ENCODE data around the gene HIPK2. TPM values are rescaled to one million over a fixed set of nuclear protein-coding genes. Genes with fewer than 3 reads are reported as not detected.

HIPK2 gene
- total RNA-seq, 2 donors from 2014 or later = 95.1 to 125 TPM

DNA sequence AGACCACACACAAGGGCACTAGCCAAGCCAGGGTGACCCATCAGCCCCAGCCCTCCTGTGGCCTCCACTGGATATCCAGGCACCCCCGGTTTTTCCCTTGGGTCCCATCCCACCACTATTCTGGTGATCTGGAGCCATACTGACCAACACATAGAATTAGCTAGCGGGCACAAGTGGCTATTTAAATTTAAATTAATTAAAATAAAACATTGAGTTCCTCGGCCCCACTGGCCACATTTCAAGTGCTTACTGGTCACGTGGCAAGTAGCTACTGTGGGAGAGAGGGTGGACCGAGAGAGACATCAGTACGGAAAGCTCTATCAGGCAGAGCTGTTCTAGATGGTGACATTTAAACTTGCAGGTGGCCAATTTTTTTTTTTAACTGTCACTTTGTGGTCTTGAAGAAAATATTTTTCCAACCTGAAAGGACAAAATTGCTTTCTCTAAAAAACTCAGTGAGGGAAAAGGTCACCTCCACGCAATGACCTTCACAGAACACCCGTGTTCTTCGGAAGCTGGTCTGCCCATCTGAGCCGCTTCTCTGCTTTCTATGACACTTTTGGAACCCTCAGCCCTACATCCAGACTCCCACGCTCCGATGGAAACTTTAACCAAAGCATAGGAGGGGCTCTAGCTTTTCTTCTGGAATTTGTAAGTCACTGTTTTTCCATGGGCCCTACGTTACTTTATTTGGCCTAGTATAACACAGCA, 30.0 kb downstream of the HIPK2 start:
- 95% methylated on average over 12 to 13 of the region's 13 CpGs for WGBS, 2 experiments (ENCODE audit: insufficient coverage in 1 of 2, insufficient read length in 1 of 2)
- Histone ChIP-seq H3K27me3 (ENCODE audit: control insufficient read depth, insufficient read depth, low read length, poor library complexity, severe bottlenecking) (no peaks in the 10 kb centered on the region), H3K4me1 (ENCODE audit: control insufficient read depth, insufficient read depth, low read length) (peaks cover 17% of the 10 kb centered on the region), H3K27ac (ENCODE audit: low read depth, low read length) (no peak overlapping the region), H3K36me3 (ENCODE audit: control insufficient read depth, insufficient read depth, low read length) (peaks cover 23% of the 10 kb centered on the region), H3K9ac (ENCODE audit: extremely low read depth, low read length, poor library complexity, severe bottlenecking) (no peak overlapping the region), H3K9me3 (ENCODE audit: control insufficient read depth, low read length) (no peaks in the 10 kb centered on the region), H3K4me3 (ENCODE audit: low read length) (no peak overlapping the region)
- Mint-ChIP-seq H3K4me1 (peaks cover 32% of the 10 kb centered on the region), H3K4me3 (no peak overlapping the region), H3K9me3 (no peaks in the 10 kb centered on the region), H3K27ac (no peak overlapping the region), H3K36me3 (ENCODE audit: low read depth) (peaks cover 4% of the 10 kb centered on the region), H3K27me3 (ENCODE audit: insufficient read depth) (no peaks in the 10 kb centered on the region)
- TF ChIP-seq, protein P1, sequence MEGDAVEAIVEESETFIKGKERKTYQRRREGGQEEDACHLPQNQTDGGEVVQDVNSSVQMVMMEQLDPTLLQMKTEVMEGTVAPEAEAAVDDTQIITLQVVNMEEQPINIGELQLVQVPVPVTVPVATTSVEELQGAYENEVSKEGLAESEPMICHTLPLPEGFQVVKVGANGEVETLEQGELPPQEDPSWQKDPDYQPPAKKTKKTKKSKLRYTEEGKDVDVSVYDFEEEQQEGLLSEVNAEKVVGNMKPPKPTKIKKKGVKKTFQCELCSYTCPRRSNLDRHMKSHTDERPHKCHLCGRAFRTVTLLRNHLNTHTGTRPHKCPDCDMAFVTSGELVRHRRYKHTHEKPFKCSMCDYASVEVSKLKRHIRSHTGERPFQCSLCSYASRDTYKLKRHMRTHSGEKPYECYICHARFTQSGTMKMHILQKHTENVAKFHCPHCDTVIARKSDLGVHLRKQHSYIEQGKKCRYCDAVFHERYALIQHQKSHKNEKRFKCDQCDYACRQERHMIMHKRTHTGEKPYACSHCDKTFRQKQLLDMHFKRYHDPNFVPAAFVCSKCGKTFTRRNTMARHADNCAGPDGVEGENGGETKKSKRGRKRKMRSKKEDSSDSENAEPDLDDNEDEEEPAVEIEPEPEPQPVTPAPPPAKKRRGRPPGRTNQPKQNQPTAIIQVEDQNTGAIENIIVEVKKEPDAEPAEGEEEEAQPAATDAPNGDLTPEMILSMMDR (conservative IDR thresholded peaks at IDR 0.05) = no peak
- peak; percentile 33 for DNase-seq

DNA sequence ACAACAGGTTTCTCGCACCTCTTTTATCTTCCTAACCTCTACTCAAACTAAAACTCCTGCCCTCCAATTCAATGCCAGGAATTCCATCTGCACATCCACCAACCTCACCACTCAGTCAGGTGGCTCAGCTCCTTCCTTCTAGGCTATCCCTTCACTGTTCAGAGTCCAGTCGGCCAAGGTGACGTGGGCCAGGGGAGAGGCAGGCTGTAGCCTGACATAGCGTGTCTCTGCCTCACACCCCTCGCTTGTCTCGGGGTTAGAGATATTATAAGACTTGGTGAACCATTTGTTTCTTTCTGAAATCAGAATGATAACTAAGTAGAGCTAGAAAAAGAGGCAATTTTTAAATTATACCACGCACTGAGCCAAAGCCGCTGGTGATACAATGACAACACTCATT, 31.1 kb downstream of the HIPK2 start:
- no peaks in the 10 kb centered on the region for H3K27me3 Mint-ChIP-seq (ENCODE audit: insufficient read depth)
- H3K9me3 ChIP-seq (ENCODE audit: control insufficient read depth, low read length) = no peaks in the 10 kb centered on the region
- peaks cover 4% of the 10 kb centered on the region for H3K36me3 Mint-ChIP-seq (ENCODE audit: low read depth)
- TF ChIP-seq, protein P1 (conservative IDR thresholded peaks at IDR 0.05) = no peak
- no peak overlapping the region for H3K9ac ChIP-seq (ENCODE audit: extremely low read depth, low read length, poor library complexity, severe bottlenecking)
- H3K4me3 Mint-ChIP-seq = no peak overlapping the region
- no peak for DNase-seq
- H3K4me3 ChIP-seq (ENCODE audit: low read length) = no peak overlapping the region
- peaks cover 38% of the 10 kb centered on the region for H3K4me1 Mint-ChIP-seq
- no peaks in the 10 kb centered on the region for H3K27me3 ChIP-seq (ENCODE audit: control insufficient read depth, insufficient read depth, low read length, poor library complexity, severe bottlenecking)
- H3K36me3 ChIP-seq (ENCODE audit: control insufficient read depth, insufficient read depth, low read length) = peaks cover 27% of the 10 kb centered on the region
- 93 to 96% methylated on average over 5 to 8 of the region's 8 CpGs for WGBS, 2 experiments (ENCODE audit: insufficient coverage in 1 of 2, insufficient read length in 1 of 2)
- H3K4me1 ChIP-seq (ENCODE audit: control insufficient read depth, insufficient read depth, low read length) = peaks cover 17% of the 10 kb centered on the region
- peak overlapping the region; percentile 36 for H3K27ac Mint-ChIP-seq
- H3K9me3 Mint-ChIP-seq = no peaks in the 10 kb centered on the region
- H3K27ac ChIP-seq (ENCODE audit: low read depth, low read length) = peak overlapping the region; percentile 47

DNA sequence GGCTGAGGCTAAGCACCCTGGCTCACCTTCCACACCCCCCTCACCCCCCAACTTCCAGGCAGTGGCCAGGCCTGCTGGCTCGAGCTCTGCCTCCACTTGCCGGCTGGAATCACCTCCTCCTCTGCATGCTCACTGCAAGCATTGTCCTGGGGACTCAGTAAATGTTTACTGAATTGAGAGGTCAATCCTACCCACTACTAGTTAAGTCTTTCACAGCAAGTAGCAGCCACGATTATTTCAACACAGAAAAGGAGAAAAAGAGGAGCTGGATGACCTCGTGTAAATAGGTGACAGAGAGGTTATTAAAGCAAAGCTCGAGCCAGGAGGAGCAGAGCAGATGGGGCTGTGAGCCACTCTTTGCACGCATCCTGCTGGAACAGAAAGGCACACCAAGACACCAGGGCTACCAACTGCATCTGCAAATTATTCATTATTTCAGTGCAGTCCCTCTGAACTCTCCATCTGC, 32.1 kb downstream of the HIPK2 start:
- Mint-ChIP-seq H3K4me3 (peak overlapping the region; percentile 8), H3K36me3 (ENCODE audit: low read depth) (peaks cover 4% of the 10 kb centered on the region), H3K4me1 (peaks cover 44% of the 10 kb centered on the region), H3K9me3 (no peaks in the 10 kb centered on the region), H3K27me3 (ENCODE audit: insufficient read depth) (no peaks in the 10 kb centered on the region), H3K27ac (peak overlapping the region; percentile 83)
- Histone ChIP-seq H3K9ac (ENCODE audit: extremely low read depth, low read length, poor library complexity, severe bottlenecking) (peak overlapping the region; percentile 24), H3K27me3 (ENCODE audit: control insufficient read depth, insufficient read depth, low read length, poor library complexity, severe bottlenecking) (no peaks in the 10 kb centered on the region), H3K27ac (ENCODE audit: low read depth, low read length) (peak overlapping the region; percentile 47), H3K4me3 (ENCODE audit: low read length) (peak overlapping the region; percentile 46), H3K36me3 (ENCODE audit: control insufficient read depth, insufficient read depth, low read length) (peaks cover 24% of the 10 kb centered on the region), H3K9me3 (ENCODE audit: control insufficient read depth, low read length) (no peaks in the 10 kb centered on the region), H3K4me1 (ENCODE audit: control insufficient read depth, insufficient read depth, low read length) (peaks cover 17% of the 10 kb centered on the region)
- TF ChIP-seq, protein P1 (conservative IDR thresholded peaks at IDR 0.05) = no peak
- no peak for DNase-seq
- WGBS, 2 experiments (ENCODE audit: insufficient coverage in 1 of 2, insufficient read length in 1 of 2) = 41 to 54% methylated on average over 3 to 6 of the region's 6 CpGs
